Right atrium auricular region (tissue), 2 donors: Measurements from ENCODE around the gene HIVEP2. TPM values are rescaled to one million over a fixed set of nuclear protein-coding genes. Genes with fewer than 3 reads are reported as not detected.
"Not testable (repeated sequence)": the region's sequence is repeated elsewhere in the genome, so short reads cannot be mapped to it uniquely, and the experiment has no call there.

ENCODE experiments used
- DNase-seq: peaks from one replicate; pipeline ENCODE4 v3.0.0-alpha.2; 2019; ENCODE audit warnings: low spot score
- H3K27ac ChIP-seq, 2 donors: fragments of 200-600 bp; sonication (generic); 1 replicate in 1 of 2; 2 replicates in 1 of 2; pipeline ENCODE4 v1.5.1; 2016 to 2019
- H3K27me3 ChIP-seq, 2 donors: fragments of 200-600 bp; sonication (generic); one replicate each; pipeline versions ENCODE4 v1.5.1 to v1.6.0; 2017 to 2019
- H3K36me3 ChIP-seq: fragments of 200-600 bp; sonication (generic); one replicate; pipeline ENCODE4 v1.5.1; 2016
- H3K4me1 ChIP-seq, 2 donors: fragments of 200-600 bp; sonication (generic); one replicate each; pipeline versions ENCODE4 v1.5.1 to v1.6.0; 2017 to 2019
- H3K4me3 ChIP-seq, 2 donors: fragments of 200-600 bp; sonication (generic); 1 replicate in 1 of 2; 2 replicates in 1 of 2; pipeline ENCODE4 v1.5.1; 2017 to 2019; ENCODE audit warnings: mild to moderate bottlenecking in 1 of 2, moderate library complexity in 1 of 2
- H3K9me3 ChIP-seq, 2 donors: fragments of 200-600 bp; sonication (generic); one replicate each; pipeline ENCODE4 v1.5.1; 2019
- CTCF ChIP-seq, 2 donors: fragments of 200-600 bp; sonication (generic); IDR thresholded peaks; one replicate each; pipeline ENCODE4 v1.5.1; 2019; ENCODE audit warnings: antibody characterized with exemption in 2 of 2
- total RNA-seq, 2 donors: library from RNA; depleted of rRNA; stranded (reverse); fragments of >200 nt; gene quantifications; one replicate each; pipeline ENCODE4 v1.1.0, GENCODE V29; 2016

The HIVEP2 gene
- total RNA-seq, 2 donors from 2014 or later = 19.2 to 28.6 TPM

- H3K27me3 ChIP-seq = no peaks in the 10 kb centered on the region
- no peak for TF ChIP-seq CTCF (IDR thresholded peaks at IDR 0.05)
- no peak overlapping the region for H3K27ac ChIP-seq
- no peaks in the 10 kb centered on the region for H3K36me3 ChIP-seq
- DNase-seq = no peak
- H3K9me3 ChIP-seq = no peaks in the 10 kb centered on the region
- H3K4me3 ChIP-seq = no peak overlapping the region
- no peaks in the 10 kb centered on the region for H3K4me1 ChIP-seq
Observed at GRCh38 chr6:142975365-142975764, 30.4 kb upstream of the HIVEP2 start.

DNA sequence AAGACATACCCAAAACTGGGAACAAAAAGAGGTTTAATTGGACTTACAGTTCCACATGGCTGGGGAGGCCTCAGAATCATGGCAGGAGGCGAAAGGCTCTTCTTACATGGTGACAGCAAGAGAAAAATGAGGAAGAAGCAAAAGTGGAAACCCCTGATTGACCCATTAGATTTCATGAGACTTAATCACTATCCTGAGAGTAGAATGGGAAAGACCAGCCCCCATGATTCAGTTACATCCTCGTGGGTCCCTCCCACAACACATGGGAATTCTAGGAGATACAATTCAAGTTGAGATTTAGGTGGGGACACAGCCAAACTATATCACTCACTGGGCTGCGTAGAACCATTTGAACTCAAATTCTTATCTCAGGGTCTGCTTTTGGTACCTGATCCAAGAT is 26.0 kb upstream of the HIVEP2 start:
- DNase-seq, H3K36me3 ChIP-seq, H3K4me3 ChIP-seq, H3K27ac ChIP-seq, H3K9me3 ChIP-seq, H3K4me1 ChIP-seq, H3K27me3 ChIP-seq: not testable (repeated sequence)

DNA sequence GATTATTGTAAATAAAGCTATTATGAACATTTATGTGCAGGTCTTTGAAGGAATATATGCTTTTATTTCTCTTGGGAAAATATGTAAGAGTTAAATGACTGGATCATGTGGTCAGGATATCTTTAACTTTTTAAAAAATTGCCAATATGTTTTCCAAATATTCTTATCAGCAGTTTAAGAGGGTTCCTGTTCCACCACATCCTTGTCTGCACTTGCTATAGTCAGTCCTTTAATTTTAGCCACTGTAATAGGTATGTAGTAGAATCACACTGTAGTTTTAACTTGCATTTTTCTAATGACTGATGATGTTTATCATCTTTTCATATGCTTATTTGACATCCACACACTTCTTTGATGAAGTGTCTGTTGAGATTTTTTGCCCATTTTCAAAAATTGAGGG is 23.6 kb upstream of the HIVEP2 start:
- TF ChIP-seq CTCF (IDR thresholded peaks at IDR 0.05) = no peak
- Histone ChIP-seq H3K9me3 (no peaks in the 10 kb centered on the region), H3K36me3 (no peaks in the 10 kb centered on the region), H3K4me1 (no peaks in the 10 kb centered on the region), H3K4me3 (no peak overlapping the region), H3K27ac (no peak overlapping the region), H3K27me3 (no peaks in the 10 kb centered on the region)
- DNase-seq = no peak

- H3K36me3 ChIP-seq = no peaks in the 10 kb centered on the region
- H3K9me3 ChIP-seq = no peaks in the 10 kb centered on the region
- H3K4me3 ChIP-seq = no peak overlapping the region
- H3K4me1 ChIP-seq = no peaks in the 10 kb centered on the region
- TF ChIP-seq CTCF (IDR thresholded peaks at IDR 0.05) = no peak
- no peak for DNase-seq
- no peak overlapping the region for H3K27ac ChIP-seq
- H3K27me3 ChIP-seq = no peaks in the 10 kb centered on the region
Observed at GRCh38 chr6:142966294-142966693, 21.3 kb upstream of the HIVEP2 start.

GRCh38 chr6:142965164-142965563 is 20.2 kb upstream of the HIVEP2 start:
- Histone ChIP-seq H3K4me1 (no peaks in the 10 kb centered on the region), H3K27ac (no peak overlapping the region), H3K4me3 (no peak overlapping the region), H3K27me3 (no peaks in the 10 kb centered on the region), H3K9me3 (no peaks in the 10 kb centered on the region), H3K36me3 (no peaks in the 10 kb centered on the region)
- TF ChIP-seq CTCF (IDR thresholded peaks at IDR 0.05) = no peak
- DNase-seq = no peak

DNA sequence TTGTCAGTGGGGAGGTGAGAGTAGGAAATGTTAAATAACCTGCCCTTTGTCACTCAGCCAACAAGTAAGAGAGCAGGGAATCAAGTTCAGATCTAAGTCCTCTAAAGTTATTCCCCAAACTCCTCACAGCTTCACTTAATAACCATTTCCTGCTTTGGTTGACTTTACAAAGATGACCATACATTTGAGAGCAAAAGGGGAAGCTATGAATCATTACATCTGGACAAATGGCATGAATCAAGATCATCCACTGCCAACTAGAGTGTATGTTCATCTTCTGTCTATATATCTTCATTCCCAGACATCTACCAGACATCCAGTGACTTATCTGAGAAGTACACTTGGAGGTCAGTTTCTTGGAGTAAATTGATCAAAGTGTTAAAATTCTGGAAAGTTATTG is 15.1 kb upstream of the HIVEP2 start:
- no peak for DNase-seq
- Histone ChIP-seq H3K27ac (no peak overlapping the region), H3K9me3 (no peaks in the 10 kb centered on the region), H3K27me3 (no peaks in the 10 kb centered on the region), H3K4me1 (no peaks in the 10 kb centered on the region), H3K36me3 (no peaks in the 10 kb centered on the region), H3K4me3 (no peak overlapping the region)
- no peak for TF ChIP-seq CTCF (IDR thresholded peaks at IDR 0.05)
